Large intestine (tissue), 3 donors: ENCODE measurements around the gene VNN1. TPM values are rescaled to one million over a fixed set of nuclear protein-coding genes. Genes with fewer than 3 reads are reported as not detected.
"Not testable (repeated sequence)": the region's sequence is repeated elsewhere in the genome, so short reads cannot be mapped to it uniquely, and the experiment has no call there.

Experiments used
- DNase-seq, 2 donors: peaks; one replicate each; pipeline versions ENCODE4 v3.0.0 to v3.0.0-alpha.2; 2013
- H3K27ac ChIP-seq: one replicate; pipeline ENCODE4 v1.5.1; 2013; ENCODE audit warnings: low read length
- H3K27me3 ChIP-seq: 2 replicates; pipeline ENCODE4 v1.6.1; 2013; ENCODE audit warnings: low read length; ENCODE audit not compliant: control insufficient read depth, insufficient read depth
- H3K36me3 ChIP-seq: 2 replicates; pipeline ENCODE4 v1.6.1; 2013; ENCODE audit warnings: low read length; ENCODE audit not compliant: control insufficient read depth, insufficient read depth
- H3K4me1 ChIP-seq: one replicate; pipeline ENCODE4 v1.6.1; 2013; ENCODE audit warnings: low read length; ENCODE audit not compliant: control insufficient read depth, insufficient read depth
- H3K4me3 ChIP-seq: one replicate; pipeline ENCODE4 v1.5.1; 2013; ENCODE audit warnings: low read length
- H3K9me3 ChIP-seq: one replicate; pipeline ENCODE4 v1.6.1; 2013; ENCODE audit warnings: mild to moderate bottlenecking, low read depth, low read length, moderate library complexity; ENCODE audit not compliant: control insufficient read depth
- WGBS: methylation state at CpG from one replicate; pipeline ENCODE4 v1.1.5; 2013; ENCODE audit warnings: low lambda C conversion rate; ENCODE audit not compliant: insufficient coverage; 5-methylcytosine and 5-hydroxymethylcytosine counted together
- polyA plus RNA-seq: library from polyadenylated mRNA; unstranded; fragments of 120-200 nt; gene quantifications from one replicate; pipeline ENCODE4 v1.2.1, GENCODE V29; 2013

VNN1 gene
- polyA plus RNA-seq, 1 donor, result 2.0 TPM

DNA sequence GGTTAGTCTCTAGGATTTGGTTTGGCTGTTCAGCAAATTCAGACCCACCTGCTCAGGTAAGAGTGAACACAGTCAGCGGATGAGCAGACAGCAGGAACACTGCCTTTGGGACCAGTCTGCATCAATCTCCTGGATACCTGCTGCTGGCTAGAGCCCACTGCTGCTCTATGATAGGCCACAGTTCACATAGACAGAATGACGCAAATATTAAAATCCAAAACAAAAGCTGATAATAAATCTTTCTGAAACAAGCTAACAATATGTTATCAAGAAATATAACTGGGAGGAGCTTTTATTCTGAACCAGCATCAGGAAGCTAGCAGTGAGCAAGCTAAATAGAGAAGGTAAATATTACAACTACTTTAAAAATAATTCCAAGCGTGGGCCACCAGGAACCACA is 54.8 kb downstream of the VNN1 start, which contains the start of gene TAAR1:
TAAR1 (minus strand) TSS at position 101 of the 400 bp plus-strand sequence. CDS start 13,179 bp downstream, outside the sequence.
- H3K36me3 ChIP-seq, result no peaks in the 10 kb centered on the region
- no peaks in the 10 kb centered on the region for H3K9me3 ChIP-seq
- H3K4me3 ChIP-seq, result no peak within 1 kb of the TSS
- no peaks in the 10 kb centered on the region for H3K4me1 ChIP-seq
- no peak for DNase-seq
- no CpG with 5 or more reads among the region's 3 CpGs for WGBS
- no peaks in the 10 kb centered on the region for H3K27me3 ChIP-seq
- H3K27ac ChIP-seq, result no peak within 1 kb of the TSS

- WGBS, result no CpG with 5 or more reads among the region's 3 CpGs
- H3K27me3 ChIP-seq, result no peaks in the 10 kb centered on the region
- no peak overlapping the region for H3K4me3 ChIP-seq
- no peaks in the 10 kb centered on the region for H3K4me1 ChIP-seq
- no peak overlapping the region for H3K27ac ChIP-seq
- no peaks in the 10 kb centered on the region for H3K9me3 ChIP-seq
- no peak for DNase-seq
- no peaks in the 10 kb centered on the region for H3K36me3 ChIP-seq
Observed at GRCh38 chr6:132651062-132651461, 62.8 kb downstream of the VNN1 start.

DNA sequence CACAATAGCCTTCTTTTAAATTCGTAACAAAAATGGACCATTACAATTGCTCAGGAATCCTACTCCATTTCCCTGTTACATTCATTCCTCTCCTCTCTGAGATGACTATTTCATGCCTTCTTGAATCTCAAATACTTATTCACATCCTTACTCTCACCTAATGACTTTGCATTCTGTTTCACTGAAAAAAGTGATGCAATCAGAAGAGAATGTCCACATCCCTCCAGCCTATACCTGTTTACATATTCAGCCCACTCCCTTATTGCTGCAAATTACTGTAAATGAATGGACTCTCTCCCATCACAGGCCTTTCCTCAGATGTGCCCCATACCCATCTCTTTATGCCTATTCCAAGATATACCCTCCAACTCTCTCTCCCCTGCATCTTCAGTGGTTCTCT is 63.4 kb downstream of the VNN1 start:
- H3K4me3 ChIP-seq, result no peak overlapping the region
- no peaks in the 10 kb centered on the region for H3K27me3 ChIP-seq
- WGBS, result 100% methylated on average over 1 of the region's 1 CpG

GRCh38 chr6:132648828-132649227 is 65.0 kb downstream of the VNN1 start:
- Histone ChIP-seq H3K4me1 (no peaks in the 10 kb centered on the region), H3K27me3 (no peaks in the 10 kb centered on the region), H3K9me3 (no peaks in the 10 kb centered on the region), H3K4me3 (no peak overlapping the region), H3K27ac (no peak overlapping the region), H3K36me3 (no peaks in the 10 kb centered on the region)
- 100% methylated on average over 1 of the region's 2 CpGs for WGBS
- no peak for DNase-seq

More for the DNA sequence above, 63.4 kb downstream of the VNN1 start:
- Histone ChIP-seq H3K9me3 (no peaks in the 10 kb centered on the region), H3K36me3 (no peaks in the 10 kb centered on the region), H3K4me1 (no peaks in the 10 kb centered on the region), H3K27ac (no peak overlapping the region)
- no peak for DNase-seq

DNA sequence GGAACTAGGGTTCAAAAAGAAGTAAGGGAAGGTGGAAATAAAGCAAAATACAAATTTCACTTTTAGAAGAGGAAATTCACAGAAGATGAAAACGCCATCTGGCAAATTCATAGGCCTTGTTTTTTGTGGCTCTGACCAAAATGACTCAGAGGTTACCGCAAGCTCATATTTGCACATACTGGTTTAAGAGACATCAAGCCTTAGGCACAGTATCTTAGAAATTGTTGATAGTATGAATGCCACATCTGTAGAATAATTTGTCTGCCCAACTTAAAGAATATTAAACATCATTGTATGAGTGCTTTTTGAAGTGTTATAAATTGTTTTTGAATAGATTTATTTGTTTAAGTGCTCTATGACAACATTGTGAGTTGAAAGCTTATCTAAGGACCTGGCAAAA is 65.5 kb downstream of the VNN1 start:
- H3K9me3 ChIP-seq, result no peaks in the 10 kb centered on the region
- no peak overlapping the region for H3K4me3 ChIP-seq
- no peaks in the 10 kb centered on the region for H3K27me3 ChIP-seq
- H3K27ac ChIP-seq, result no peak overlapping the region
- WGBS, result no CpG with 5 or more reads among the region's 2 CpGs
- H3K4me1 ChIP-seq, result no peaks in the 10 kb centered on the region
- H3K36me3 ChIP-seq, result no peaks in the 10 kb centered on the region
- DNase-seq, result no peak

DNA sequence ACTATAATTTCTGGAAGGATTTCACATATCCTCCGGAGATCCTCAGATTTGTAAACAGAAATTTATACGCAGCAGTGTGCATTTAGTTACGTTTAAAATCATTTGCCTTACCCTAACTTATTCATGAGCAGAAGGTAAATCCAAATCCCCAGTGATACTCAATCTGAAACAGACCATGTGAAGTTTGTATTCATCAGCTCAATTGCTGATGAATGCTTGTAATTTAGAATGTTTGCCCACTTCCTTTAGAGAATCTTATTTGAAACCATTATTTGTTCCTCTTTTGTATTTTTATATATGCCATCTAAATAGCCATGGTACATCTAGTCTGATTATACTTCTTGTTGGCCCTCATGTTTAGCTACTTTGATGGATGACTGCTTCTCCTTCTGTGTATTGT is 70.3 kb downstream of the VNN1 start:
- Histone ChIP-seq H3K4me3 (no peak overlapping the region), H3K9me3 (no peaks in the 10 kb centered on the region), H3K4me1 (no peaks in the 10 kb centered on the region), H3K36me3 (no peaks in the 10 kb centered on the region), H3K27me3 (no peaks in the 10 kb centered on the region), H3K27ac (no peak overlapping the region)
- DNase-seq, result no peak
- no CpG with 5 or more reads among the region's 3 CpGs for WGBS

GRCh38 chr6:132637135-132637534 is 76.7 kb downstream of the VNN1 start:
- H3K27ac ChIP-seq, H3K9me3 ChIP-seq, H3K27me3 ChIP-seq, DNase-seq, H3K36me3 ChIP-seq, H3K4me3 ChIP-seq, H3K4me1 ChIP-seq: not testable (repeated sequence)
- no CpG with 5 or more reads among the region's 1 CpG for WGBS

DNA sequence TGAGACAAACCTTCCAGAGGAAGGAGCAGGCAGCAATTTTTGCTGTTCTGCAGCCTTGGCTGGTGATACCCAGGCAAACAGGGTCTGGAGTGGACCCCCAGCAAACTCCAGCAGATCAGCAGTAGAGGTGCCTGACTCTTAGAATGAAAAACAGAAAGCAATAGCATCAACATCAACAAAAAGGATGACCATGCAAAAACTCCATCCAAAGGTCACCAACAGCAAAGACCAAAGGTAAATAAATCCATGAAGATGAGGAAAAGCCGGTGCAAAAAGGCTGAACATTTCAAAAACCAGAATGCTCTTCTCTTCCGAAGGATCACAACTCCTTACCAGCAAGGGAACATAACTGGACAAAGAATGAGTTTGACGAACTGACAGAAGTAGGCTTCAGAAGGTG is 77.9 kb downstream of the VNN1 start:
- H3K9me3 ChIP-seq, H3K27ac ChIP-seq, DNase-seq, H3K4me3 ChIP-seq, H3K27me3 ChIP-seq, H3K36me3 ChIP-seq, H3K4me1 ChIP-seq: not testable (repeated sequence)
- whole genome bisulfite sequencing, result no CpG with 5 or more reads among the region's 3 CpGs

DNA sequence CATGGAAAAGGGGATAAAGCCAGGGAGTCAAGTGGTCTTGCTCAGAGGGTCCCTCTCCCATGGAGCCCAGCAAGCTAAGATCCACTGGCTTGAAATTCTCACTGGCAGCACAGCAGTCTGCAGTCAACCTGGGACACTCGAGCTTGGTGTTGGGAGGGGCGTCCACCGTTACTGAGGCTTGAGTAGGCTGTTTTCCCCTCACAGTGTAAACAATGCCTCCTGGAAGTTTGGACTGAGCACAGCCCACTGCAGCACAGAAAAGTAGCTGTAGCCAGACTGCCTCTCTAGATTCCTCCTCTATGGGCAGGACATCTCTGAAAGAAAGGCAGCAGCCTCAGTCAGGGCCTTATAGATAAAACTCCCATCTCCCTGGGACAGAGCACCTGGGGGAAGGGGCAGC is 78.6 kb downstream of the VNN1 start:
- H3K36me3 ChIP-seq, H3K27me3 ChIP-seq, DNase-seq, H3K4me1 ChIP-seq, H3K4me3 ChIP-seq, H3K27ac ChIP-seq, H3K9me3 ChIP-seq: not testable (repeated sequence)
- WGBS, result no CpG with 5 or more reads among the region's 3 CpGs

- H3K27ac ChIP-seq, result no peak overlapping the region
- H3K4me1 ChIP-seq, result peaks cover 9% of the 10 kb centered on the region
- DNase-seq, result no peak
- no peaks in the 10 kb centered on the region for H3K27me3 ChIP-seq
- H3K9me3 ChIP-seq, result no peaks in the 10 kb centered on the region
- no peak overlapping the region for H3K4me3 ChIP-seq
- no CpG with 5 or more reads among the region's 4 CpGs for WGBS
- H3K36me3 ChIP-seq, result no peaks in the 10 kb centered on the region
Observed at GRCh38 chr6:132634796-132635195, 79.1 kb downstream of the VNN1 start.

DNA sequence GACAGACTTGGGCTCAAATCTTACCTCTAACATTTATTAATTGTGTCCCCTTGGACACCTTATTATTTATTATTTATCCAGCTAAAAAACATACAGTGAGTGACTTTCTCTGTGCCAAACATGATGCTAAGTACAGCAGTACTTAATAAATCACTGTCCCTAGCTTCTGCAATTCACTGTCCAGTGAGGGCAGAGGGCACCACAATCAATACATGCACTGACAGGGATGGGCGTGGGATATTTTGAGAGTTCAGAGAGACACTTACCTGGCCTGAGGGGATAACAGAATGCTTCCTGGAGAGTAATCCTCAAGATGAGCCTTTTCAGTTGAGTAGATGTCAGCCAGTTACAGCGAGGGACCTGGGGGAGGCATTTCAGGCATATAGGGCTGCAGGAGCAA is 80.5 kb downstream of the VNN1 start:
- no peaks in the 10 kb centered on the region for H3K27me3 ChIP-seq
- H3K36me3 ChIP-seq, result no peaks in the 10 kb centered on the region
- no peak overlapping the region for H3K4me3 ChIP-seq
- no peak overlapping the region for H3K27ac ChIP-seq
- no peaks in the 10 kb centered on the region for H3K9me3 ChIP-seq
- no CpG with 5 or more reads among the region's 2 CpGs for WGBS
- DNase-seq, result no peak
- H3K4me1 ChIP-seq, result peaks cover 9% of the 10 kb centered on the region
